CD4-positive, CD25-positive, alpha-beta regulatory T cell (primary cell): ENCODE results near the gene NOL4L. TPM values are rescaled to one million over a fixed set of nuclear protein-coding genes. Genes with fewer than 3 reads are reported as not detected.

Experiments
- ATAC-seq, 2 donors: fragments of 150-1000 bp; cut with Tn5 transposase; one replicate each; pipeline ENCODE4 v1.10.0; 2021; ENCODE audit warnings: low read depth in 2 of 2, moderate number of reproducible peaks in 2 of 2, moderate library complexity in 1 of 2
- DNase-seq, 3 donors: peaks; one replicate each; pipeline versions ENCODE4 v3.0.0 to v3.0.0-alpha.2; 2012 to 2022; ENCODE audit warnings: mixed read lengths in 1 of 3
- H3K27ac ChIP-seq: one replicate; pipeline ENCODE4 v1.7.0; 2013; ENCODE audit warnings: mild to moderate bottlenecking, low read length; ENCODE audit not compliant: insufficient read depth, poor library complexity, severe bottlenecking
- H3K27me3 ChIP-seq: one replicate; pipeline ENCODE4 v1.7.0; 2013; ENCODE audit warnings: low read length; ENCODE audit not compliant: control insufficient read depth, insufficient read depth
- H3K36me3 ChIP-seq: one replicate; pipeline ENCODE4 v1.7.0; 2013; ENCODE audit warnings: mild to moderate bottlenecking, low read length, moderate library complexity; ENCODE audit not compliant: control insufficient read depth, insufficient read depth
- H3K4me1 ChIP-seq: 2 replicates; pipeline ENCODE4 v1.7.0; 2013; ENCODE audit warnings: mild to moderate bottlenecking, low read length; ENCODE audit not compliant: insufficient read depth, control insufficient read depth, poor library complexity, severe bottlenecking
- H3K4me3 ChIP-seq: one replicate; pipeline ENCODE4 v1.7.0; 2013; ENCODE audit warnings: low read depth, mild to moderate bottlenecking, low read length, moderate library complexity
- H3K9me3 ChIP-seq, 2 experiments: 1 replicate in 1 of 2; 2 replicates in 1 of 2; pipeline ENCODE4 v1.7.0; 2013; ENCODE audit warnings: low read length in 2 of 2, mild to moderate bottlenecking in 1 of 2, moderate library complexity in 1 of 2; ENCODE audit not compliant: control insufficient read depth in 2 of 2
- H3K27ac Mint-ChIP-seq, 3 donors: one replicate each; pipeline ENCODE4 v1.8.0; 2020 to 2022; ENCODE audit warnings: mild to moderate bottlenecking in 3 of 3, mixed read lengths in 3 of 3, moderate library complexity in 2 of 3
- H3K27me3 Mint-ChIP-seq: one replicate; pipeline ENCODE4 v1.8.0; 2022; ENCODE audit warnings: mild to moderate bottlenecking, mixed read lengths
- H3K36me3 Mint-ChIP-seq: one replicate; pipeline ENCODE4 v1.8.0; 2020; ENCODE audit warnings: mixed read lengths
- H3K4me1 Mint-ChIP-seq, 4 donors: one replicate each; pipeline ENCODE4 v1.8.0; 2020 to 2022; ENCODE audit warnings: mixed read lengths in 4 of 4, mild to moderate bottlenecking in 1 of 4
- H3K4me3 Mint-ChIP-seq, 4 donors: one replicate each; pipeline ENCODE4 v1.8.0; 2020 to 2022; ENCODE audit warnings: mild to moderate bottlenecking in 4 of 4, mixed read lengths in 4 of 4, moderate library complexity in 3 of 4
- H3K9me3 Mint-ChIP-seq, 7 donors: one replicate each; pipeline ENCODE4 v1.8.0; 2020 to 2022; ENCODE audit warnings: mixed read lengths in 7 of 7, mild to moderate bottlenecking in 3 of 7, moderate library complexity in 2 of 7
- polyA plus RNA-seq, 4 donors: library from polyadenylated mRNA; unstranded; fragments of 300-500 nt; fragmentation: Illumina TruSeq; gene quantifications; one replicate each; pipeline ENCODE4 v1.2.3, GENCODE V29; 2021
- total RNA-seq: library from RNA; stranded (reverse); gene quantifications from one replicate; pipeline ENCODE4 v1.2.3, GENCODE V29; 2022

NOL4L gene
- total and polyA plus RNA-seq, 5 donors from 2014 or later, result 7.1 to 84.8 (median 10.8) TPM

DNA sequence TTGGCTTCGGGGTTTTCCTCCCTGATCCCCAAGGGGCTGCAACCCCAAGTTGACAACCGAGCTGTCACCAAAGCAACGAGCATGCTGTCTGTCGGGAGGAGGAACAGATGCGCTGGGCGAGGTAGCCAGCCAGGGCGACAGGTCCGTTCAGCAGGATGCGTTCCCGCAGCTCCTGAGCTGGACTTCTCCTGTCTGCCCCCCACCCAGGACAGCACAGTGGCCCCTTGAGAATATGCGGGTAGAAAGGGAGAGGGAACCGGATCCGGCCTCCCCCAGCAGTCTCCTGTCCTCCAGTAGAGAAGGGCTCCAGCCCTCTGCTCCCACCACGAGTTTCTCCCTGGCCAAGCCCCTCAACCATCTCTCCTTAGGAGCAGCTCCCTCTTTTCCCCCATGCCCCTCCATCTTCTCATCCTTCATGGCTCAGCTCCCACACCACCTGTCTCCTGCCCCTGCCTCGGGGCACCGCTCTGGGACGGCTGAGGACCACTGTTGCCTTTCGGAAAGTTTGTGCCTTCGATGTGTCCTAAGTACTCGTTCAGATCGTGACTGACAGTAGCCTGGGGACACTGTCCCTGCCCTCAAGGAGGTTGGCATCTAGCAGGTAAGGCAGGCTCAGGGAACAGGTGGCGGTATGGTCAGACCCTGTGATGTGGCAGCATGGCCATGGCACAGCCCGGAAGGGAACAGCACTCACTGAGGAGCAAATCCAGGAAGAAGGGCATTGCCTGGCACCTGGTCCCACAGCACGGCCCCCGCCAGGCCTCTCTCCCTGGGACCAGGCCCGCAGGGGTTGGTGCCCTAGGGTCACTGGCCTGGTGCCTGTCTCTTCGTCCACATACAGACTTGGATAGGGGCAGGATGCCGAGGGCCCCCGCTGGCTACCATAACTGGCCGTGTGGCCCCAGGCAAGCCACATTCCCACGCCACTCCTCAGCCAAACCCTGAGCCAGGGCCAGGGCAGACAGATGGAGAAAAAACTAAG, 130.7 kb downstream of the NOL4L start:
- no peaks in the 10 kb centered on the region for H3K9me3 Mint-ChIP-seq
- peaks cover 12% of the 10 kb centered on the region for H3K36me3 Mint-ChIP-seq
- H3K36me3 ChIP-seq, result peaks cover 66% of the 10 kb centered on the region
- H3K27ac Mint-ChIP-seq, result peak overlapping the region in 1 of 3 donors; percentile 76
- H3K4me3 Mint-ChIP-seq, result no peak overlapping the region
- no peak overlapping the region for H3K4me3 ChIP-seq
- peaks cover 0 to 17% (median under 1%) of the 10 kb centered on the region in 4 donors for H3K4me1 Mint-ChIP-seq
- no peaks in the 10 kb centered on the region for H3K27me3 ChIP-seq
- no peaks in the 10 kb centered on the region for H3K4me1 ChIP-seq
- H3K27me3 Mint-ChIP-seq, result no peaks in the 10 kb centered on the region
- DNase-seq (no peak), ATAC-seq (no peak)
- H3K9me3 ChIP-seq, result no peaks in the 10 kb centered on the region
- H3K27ac ChIP-seq, result no peak overlapping the region

GRCh38 chr20:32453467-32454163, 131.5 kb downstream of the NOL4L start:
- no peak overlapping the region for H3K4me3 Mint-ChIP-seq
- no peaks in the 10 kb centered on the region for H3K9me3 Mint-ChIP-seq
- peaks cover 71% of the 10 kb centered on the region for H3K36me3 ChIP-seq
- H3K36me3 Mint-ChIP-seq, result peaks cover 16% of the 10 kb centered on the region
- H3K27me3 ChIP-seq, result no peaks in the 10 kb centered on the region
- H3K4me1 ChIP-seq, result no peaks in the 10 kb centered on the region
- peak overlapping the region in 1 of 3 donors; percentile 79 for H3K27ac Mint-ChIP-seq
- peaks cover 0 to 16% (median under 1%) of the 10 kb centered on the region in 4 donors for H3K4me1 Mint-ChIP-seq
- no peaks in the 10 kb centered on the region for H3K27me3 Mint-ChIP-seq
- DNase-seq (no peak), ATAC-seq (no peak)
- no peaks in the 10 kb centered on the region for H3K9me3 ChIP-seq
- H3K4me3 ChIP-seq, result no peak overlapping the region
- H3K27ac ChIP-seq, result no peak overlapping the region

DNA sequence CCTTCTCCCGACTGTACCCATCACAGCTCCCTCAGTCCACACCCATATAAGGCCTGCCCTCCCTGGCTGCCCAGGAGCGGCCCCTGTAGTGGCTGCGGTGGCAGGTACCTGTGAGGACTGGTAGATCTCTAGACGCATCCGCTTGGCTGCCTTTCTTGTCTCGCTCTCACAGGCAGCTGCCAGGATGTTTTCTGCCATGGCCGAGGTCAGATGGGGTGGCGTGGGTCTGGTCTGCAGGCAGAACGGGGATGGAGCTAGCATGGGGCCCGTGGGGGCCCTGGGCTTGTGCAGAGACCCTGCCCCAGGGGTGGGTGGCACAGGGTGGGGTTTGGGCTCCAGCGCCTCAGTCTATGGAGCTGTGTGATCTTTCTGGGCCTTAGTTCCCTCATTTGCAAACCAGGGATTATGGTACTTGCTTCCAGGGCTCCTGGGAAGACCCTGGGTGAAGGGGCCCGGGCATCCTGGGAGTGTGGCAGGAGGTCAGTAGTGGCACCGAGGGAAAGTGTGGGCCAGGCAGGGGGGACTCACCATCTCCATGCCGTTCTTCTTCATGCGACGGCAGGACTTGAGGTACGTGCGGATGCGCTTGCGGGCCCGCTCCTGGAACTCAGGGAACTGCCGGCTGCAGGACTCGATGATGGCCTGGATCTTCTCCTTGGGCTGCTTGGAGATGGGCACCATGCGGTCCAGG, 132.2 kb downstream of the NOL4L start:
- H3K4me3 Mint-ChIP-seq, result no peak overlapping the region
- Histone ChIP-seq H3K27ac (peak overlapping the region; percentile 14), H3K4me3 (no peak overlapping the region), H3K4me1 (no peaks in the 10 kb centered on the region), H3K36me3 (peaks cover 74% of the 10 kb centered on the region), H3K27me3 (no peaks in the 10 kb centered on the region), H3K9me3 (no peaks in the 10 kb centered on the region)
- no peaks in the 10 kb centered on the region for H3K27me3 Mint-ChIP-seq
- H3K36me3 Mint-ChIP-seq, result peaks cover 16% of the 10 kb centered on the region
- H3K27ac Mint-ChIP-seq, result peak overlapping the region in 2 of 3 donors; percentile 23 to 62
- H3K9me3 Mint-ChIP-seq, result no peaks in the 10 kb centered on the region
- ATAC-seq (no peak), DNase-seq (no peak)
- H3K4me1 Mint-ChIP-seq, result peaks cover 0 to 9% (median 0%) of the 10 kb centered on the region in 4 donors

DNA sequence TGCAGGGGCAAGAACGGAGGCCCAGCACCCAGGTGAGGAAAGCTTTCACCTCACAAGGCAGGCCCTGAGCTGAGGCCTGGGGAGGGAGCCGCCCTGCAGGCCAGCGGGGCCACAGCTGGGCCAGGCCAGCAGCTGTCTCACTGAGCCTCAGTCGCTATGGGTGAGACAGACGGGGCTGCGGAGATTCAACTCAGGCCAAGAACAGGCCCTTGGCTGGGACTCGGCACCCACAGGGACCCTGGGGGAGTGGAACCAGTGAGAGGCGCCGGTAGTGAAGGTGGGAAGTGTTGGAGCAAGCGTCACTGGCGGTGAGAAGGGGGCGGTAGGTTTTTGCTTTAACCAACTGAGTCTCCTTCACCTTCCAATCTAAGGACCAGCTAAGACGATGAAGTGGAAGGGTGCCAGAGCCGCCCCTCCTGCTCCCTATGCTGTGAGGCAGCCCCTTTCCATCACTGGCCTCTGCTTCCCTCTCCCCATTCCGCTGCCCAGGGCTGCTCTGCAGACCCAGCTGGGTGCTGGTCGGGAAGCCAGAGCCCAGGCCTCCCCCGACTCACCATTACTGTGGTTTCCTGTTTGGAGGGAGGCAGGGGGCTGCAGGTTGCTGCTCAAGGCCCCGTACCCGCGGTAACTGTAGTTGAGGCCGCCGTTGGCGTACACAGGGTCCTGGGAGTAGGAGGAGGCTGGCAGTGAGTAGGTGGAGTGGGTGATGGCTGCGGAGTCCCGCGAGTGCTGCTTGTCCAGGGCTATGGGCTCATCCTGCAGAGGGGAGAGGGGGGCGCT, 133.3 kb downstream of the NOL4L start:
- ATAC-seq, result no peak
- Mint-ChIP-seq H3K36me3 (peaks cover 18% of the 10 kb centered on the region), H3K4me1 (peaks cover 0 to 12% (median 1%) of the 10 kb centered on the region in 4 donors)

DNA sequence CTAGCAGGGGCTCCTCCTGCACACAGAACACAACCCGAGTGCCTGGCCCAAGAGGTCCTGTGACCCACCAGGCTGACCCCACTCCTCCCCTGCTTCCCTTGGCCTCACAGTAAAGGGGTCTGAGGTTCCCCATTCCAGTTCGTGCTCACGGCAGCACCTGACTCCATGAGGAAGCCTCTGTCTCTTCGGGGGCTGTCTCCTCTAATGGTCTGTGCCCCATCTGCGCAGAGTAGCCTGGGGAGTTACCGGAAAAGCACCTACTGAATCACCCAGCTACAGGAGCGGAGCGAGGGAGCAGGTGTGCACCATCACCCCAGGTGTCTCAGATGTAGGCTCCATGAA, 133.8 kb downstream of the NOL4L start:
- ATAC-seq, result no peak
- Histone ChIP-seq H3K27me3 (no peaks in the 10 kb centered on the region), H3K9me3 (no peaks in the 10 kb centered on the region), H3K4me3 (no peak overlapping the region), H3K27ac (no peak overlapping the region), H3K36me3 (peaks cover 85% of the 10 kb centered on the region), H3K4me1 (peaks cover 3% of the 10 kb centered on the region)
- Mint-ChIP-seq H3K36me3 (peaks cover 22% of the 10 kb centered on the region), H3K27ac (peak overlapping the region in 2 of 3 donors; percentile 23 to 76), H3K9me3 (no peaks in the 10 kb centered on the region), H3K27me3 (no peaks in the 10 kb centered on the region), H3K4me3 (no peak overlapping the region), H3K4me1 (peaks cover 0 to 17% (median 4%) of the 10 kb centered on the region in 4 donors)
- no peak for DNase-seq

More for the DNA sequence above, 133.3 kb downstream of the NOL4L start:
- no peaks in the 10 kb centered on the region for H3K9me3 ChIP-seq
- no peaks in the 10 kb centered on the region for H3K4me1 ChIP-seq
- H3K27ac Mint-ChIP-seq, result peak overlapping the region in 1 of 3 donors; percentile 23
- no peak overlapping the region for H3K4me3 Mint-ChIP-seq
- H3K27ac ChIP-seq, result no peak overlapping the region
- no peak for DNase-seq
- H3K27me3 Mint-ChIP-seq, result no peaks in the 10 kb centered on the region
- peaks cover 80% of the 10 kb centered on the region for H3K36me3 ChIP-seq
- no peak overlapping the region for H3K4me3 ChIP-seq
- H3K27me3 ChIP-seq, result no peaks in the 10 kb centered on the region
- H3K9me3 Mint-ChIP-seq, result no peaks in the 10 kb centered on the region

- no peak for DNase-seq
- Histone ChIP-seq H3K36me3 (peaks cover 82% of the 10 kb centered on the region), H3K27me3 (no peaks in the 10 kb centered on the region), H3K9me3 (no peaks in the 10 kb centered on the region), H3K4me3 (no peak overlapping the region), H3K27ac (peak overlapping the region; percentile 33), H3K4me1 (peaks cover 10% of the 10 kb centered on the region)
- Mint-ChIP-seq H3K4me3 (no peak overlapping the region), H3K27me3 (no peaks in the 10 kb centered on the region), H3K36me3 (peaks cover 22% of the 10 kb centered on the region), H3K4me1 (peaks cover 0 to 24% (median 4%) of the 10 kb centered on the region in 4 donors), H3K27ac (peak overlapping the region in 2 of 3 donors; percentile 46 to 82), H3K9me3 (no peaks in the 10 kb centered on the region)
- no peak for ATAC-seq
Measured at GRCh38 chr20:32450484-32451061, 134.6 kb downstream of the NOL4L start.
